Stimulated activated CD4-positive, alpha-beta T cell treated with anti-CD3 and anti-CD28 coated beads, Interleukin-1b, Interleukin-23, amount 100 ng/mL, for 24 hours (primary cell): ENCODE data around the gene CCDC136.

ENCODE experiments used
- DNase-seq, 4 experiments: peaks; one replicate each; pipeline ENCODE4 v3.0.0-alpha.2; 2020; ENCODE audit warnings: low read depth in 4 of 4, low spot score in 1 of 4

CCDC136 gene

DNA sequence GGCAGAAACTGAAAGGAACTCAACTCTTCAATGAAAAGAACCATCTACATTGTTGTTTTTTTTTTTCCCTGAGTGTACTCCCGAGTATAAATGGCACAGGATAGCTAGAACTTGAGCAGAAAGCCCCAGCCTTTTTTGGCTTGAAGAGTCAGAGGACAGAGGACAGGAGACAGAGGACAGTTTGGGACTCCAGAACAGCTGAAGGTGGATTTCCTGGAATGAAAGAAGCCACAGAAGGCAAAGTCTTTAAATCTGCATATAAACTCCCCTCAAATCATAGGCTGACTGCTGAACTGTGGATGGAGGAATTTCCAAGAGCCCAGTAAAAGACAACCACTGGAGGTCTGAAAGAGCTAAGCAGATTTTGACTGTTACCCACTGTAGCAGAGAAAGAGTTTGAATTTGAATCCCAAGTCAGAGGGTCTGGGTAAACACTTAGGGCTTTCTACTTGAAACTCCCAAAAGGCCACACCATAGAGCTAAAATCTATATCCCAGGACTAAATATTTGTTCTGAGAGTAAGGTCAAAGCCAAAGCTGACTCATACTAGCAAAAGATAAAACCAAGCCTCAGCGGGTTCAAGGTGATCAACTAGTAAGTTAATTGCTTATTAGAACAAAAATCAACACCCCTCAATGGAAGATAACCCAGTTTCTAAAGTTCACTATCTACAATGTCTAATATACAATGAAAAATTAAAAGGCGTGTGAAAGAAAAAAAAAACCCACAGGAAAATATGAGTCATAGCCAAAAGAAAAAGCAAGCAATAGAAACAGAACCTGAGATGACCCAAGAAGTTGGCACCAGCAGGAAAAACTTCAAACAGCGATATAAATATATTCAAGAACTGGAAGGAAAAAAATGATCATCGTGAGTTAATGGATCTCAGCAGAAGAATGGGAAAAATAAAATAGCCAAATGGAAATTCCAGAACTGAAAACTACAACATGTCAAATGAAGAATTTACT, 14.3 kb upstream of the CCDC136 start:
- no peak for DNase-seq

DNA sequence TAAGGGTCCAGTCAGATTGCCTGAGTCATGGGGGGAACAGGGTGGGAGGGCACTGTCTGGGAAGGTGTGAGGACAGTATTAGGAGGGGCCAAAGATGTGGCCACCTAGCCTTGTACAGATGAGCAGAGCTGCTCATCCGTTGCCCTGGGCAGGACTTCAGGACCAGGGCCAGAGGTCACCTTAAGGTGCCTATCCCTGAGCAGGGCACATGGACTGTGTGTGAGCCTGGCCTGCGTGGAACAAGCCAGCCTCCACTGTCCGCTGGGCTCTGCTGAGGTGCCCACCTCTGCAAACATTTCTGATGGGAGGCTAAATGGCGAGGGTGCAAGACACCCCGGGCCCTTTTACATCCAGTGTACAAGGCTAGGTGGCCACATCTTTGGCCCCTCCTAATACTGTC, 12.8 kb upstream of the CCDC136 start:
- no peak for DNase-seq

DNA sequence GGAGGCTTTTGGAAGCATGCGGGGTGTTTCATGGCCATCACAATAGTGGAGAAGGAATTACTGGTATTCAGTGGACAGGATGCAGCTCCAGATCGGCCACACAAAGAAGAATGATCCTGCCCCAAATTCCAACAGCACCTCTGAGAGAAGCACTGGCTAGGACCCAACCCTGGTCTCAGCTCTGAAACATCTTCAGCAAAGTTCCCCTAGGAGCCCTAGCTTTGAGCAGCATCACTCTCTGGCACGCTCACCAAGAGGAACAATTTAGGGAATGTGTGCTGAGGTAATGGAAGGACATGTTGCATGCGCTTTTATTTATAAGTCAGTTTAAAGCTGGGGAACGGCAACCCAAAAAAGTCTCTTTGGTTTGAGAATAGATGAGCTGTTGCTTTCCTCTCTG, 10.6 kb upstream of the CCDC136 start:
- DNase-seq = no peak

DNA sequence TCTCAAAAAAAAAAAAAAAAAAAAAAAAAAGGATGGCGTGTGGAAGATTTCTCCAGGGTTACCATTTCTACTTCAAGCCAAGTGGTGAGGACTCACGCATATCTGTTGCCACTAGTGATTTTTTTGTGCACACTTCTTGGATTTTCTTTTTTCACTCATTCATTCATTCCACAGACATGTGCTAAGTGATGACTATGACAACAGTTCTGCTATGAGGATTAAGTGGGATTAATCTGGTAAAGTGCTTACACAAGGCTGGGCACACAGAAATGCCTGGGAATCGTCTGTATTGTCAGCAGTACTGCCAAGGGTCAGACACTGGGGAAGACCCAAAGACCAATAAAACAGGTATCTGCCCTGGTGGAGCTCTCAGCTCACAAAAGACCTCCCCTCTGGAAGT, 9.9 kb upstream of the CCDC136 start:
- no peak for DNase-seq

DNA sequence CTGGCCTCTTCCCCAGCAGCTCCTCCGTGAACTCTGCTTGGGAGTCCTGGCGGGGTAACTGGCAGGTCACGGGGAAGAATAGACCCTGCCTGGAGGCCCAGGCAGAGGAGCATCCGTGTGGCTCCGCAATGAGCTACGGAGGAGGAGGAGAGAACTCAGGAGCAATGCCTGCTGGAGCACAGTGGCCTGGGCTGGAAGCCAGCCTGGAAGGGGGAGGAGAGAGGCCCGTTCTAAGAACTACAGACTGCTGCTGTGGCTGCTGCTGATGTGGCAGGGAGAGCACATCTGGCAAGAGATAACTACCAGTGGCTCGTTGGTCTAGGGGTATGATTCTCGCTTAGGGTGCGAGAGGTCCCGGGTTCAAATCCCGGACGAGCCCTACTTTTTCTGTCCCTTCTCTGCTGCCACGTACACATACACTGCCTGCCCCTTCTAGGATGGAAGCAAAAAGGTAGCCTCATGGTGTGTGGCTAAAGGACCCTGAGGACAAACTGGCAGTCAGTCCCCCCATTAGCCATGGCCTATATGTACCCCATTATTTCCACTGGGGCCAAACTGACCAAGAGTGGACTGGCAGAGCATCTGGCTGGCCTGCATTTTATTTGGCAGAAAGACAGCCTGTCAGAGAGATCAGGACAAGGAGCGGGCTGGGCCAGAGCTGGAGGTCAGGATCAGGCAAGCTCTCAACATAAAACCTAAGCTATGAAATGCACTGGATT, 8.5 kb upstream of the CCDC136 start:
- no peak for DNase-seq

DNA sequence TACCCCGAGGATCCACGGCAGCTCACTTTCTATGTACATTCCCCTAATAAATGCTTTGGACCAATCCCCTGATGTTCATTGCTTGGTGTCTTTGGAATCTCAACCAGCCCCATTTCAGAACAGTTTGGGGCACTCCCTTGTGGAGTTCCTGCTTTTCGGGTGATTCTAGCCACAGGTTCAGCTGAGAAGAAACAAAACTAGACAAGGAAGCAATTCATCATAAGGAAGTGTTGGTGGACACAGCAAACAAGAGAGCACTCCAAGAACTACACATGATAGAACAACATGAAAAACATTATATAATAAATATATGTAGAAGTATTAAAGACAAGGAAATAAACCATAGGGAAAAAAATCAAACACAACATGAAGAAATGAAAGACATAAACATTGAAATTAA, 6.0 kb upstream of the CCDC136 start:
- no peak for DNase-seq

DNA sequence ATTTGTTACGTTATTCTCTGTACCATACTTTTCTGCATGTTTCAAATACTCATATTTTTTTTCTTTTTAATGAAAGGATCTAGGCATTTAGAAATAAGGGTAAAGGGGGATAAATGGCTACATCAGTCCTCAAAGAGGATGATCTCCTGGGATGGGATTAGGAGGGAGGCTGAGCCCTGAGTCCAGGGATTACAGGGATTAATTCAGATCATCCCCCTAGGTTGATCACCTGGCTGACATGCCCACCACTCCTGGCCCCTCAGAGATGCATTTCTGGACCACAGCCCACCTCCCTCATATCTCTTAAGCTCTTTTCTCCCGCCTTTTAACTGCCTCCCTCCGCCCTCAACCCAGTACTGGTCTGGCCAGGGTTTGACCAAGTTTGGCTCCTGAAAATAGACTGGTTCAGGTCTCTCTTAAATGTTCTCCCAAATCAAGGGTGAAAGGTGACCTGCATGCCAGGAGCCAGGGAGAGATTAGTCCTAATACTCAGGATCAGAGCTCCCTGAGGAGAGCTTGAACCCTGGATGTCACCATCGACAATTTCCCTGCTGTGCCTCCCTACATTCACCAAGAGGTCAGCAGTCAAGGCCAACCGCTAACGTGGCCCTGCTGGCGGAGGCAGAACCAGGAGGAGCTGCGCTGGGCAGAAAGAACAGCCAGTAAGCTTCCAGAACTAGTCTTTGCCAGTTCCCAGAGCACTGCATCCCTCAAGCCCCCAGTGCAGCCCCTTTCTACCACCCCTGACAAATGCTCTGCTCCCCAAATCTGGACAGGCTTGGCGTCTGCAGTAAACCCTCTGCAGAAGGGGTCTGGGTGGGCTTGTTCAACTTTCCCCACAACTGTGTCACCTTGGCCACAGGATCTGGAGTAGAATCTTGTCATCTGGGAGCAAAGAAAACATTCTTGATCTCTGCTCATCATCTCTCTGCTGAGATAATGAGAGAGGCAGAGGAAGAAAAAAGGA, 3.0 kb upstream of the CCDC136 start:
- no peak for DNase-seq

DNA sequence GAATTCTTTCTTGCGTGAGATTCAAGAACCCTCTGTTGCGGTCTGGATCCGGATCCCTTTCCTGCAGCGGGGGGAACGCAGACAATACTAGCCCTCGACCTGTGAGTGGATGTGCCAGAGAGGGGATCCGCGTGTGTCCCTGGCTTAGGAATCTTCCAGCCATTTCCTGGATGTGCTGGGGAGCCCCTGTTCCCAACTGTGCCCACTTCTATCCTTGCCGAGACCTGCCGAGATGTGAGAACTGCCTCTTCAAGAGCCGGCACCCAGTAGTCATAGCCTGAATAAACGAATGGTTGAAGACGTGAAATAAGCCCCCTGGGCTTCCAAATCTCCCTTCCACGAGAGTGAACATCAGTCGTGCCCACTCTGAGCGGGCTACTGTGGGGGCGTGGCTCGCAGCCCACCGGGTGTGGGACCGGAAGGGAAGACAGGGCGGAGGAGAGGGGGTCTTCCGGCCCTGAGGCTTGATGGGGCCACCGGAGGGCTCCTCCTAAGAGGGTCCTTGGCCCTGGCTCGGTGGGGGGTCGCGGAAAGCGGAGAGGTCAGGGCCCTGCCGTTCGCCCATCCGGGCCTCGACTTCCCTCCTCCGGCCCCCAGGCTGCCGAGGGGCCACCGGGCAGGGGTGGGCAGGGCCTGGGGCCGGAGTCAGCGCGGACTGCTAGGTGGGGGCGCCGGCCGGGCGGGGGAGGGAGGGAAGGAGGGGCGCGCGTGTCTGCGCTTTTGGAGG, 1.3 kb upstream of the CCDC136 start:
- no peak for DNase-seq

DNA sequence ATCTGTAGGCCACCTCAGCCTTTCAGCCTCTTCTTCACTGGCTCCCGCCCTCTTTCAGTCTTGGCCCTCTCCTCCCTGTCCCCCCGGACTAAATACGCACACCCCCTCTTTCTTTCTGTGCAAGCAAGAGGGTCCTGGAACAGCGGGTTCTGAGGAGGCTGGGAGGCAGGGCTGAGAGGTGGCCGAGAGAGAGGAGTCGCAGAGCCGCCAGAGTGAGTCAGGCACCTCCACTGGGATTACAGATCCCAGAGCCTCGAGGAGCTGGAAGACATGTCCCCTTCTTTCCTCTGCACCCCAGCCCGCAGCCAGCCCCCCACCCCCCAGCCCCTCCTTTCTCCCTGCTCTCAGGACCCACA, 182 bp downstream of the CCDC136 start:
- DNase-seq = no peak

DNA sequence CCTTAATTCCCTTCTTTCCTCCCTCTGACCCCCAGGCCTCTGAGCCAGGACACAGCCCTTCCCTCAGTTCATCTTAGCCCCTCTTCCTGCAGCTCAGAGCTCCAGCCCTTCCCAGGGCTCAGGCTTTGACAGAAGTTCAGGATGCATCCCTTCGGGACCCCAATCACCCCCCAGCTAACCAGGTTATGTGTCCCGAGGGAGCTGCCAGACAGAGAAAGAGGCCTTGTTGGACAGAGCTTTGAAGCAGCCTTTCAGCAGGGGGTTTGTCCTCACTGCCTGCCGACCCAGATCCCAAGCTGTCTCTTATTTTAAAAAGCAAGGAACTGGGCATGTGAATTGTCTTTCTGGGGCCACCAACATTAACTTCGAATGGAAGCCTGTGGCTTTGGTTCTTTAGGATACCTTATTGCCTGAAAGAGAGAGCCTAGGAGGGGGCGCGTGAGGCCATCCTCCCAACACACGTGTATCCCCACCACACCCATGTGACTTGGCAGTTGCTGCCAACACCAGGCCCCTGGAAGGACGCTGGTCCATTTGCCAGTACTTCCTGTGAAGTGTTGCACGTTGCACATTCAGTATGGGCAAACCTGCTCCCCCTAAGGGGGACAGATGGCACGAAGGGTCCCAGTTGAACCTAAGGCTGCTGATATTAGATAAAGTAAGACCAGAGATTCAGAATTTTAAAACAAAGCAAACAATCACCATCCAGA, 858 bp downstream of the CCDC136 start:
- no peak for DNase-seq

DNA sequence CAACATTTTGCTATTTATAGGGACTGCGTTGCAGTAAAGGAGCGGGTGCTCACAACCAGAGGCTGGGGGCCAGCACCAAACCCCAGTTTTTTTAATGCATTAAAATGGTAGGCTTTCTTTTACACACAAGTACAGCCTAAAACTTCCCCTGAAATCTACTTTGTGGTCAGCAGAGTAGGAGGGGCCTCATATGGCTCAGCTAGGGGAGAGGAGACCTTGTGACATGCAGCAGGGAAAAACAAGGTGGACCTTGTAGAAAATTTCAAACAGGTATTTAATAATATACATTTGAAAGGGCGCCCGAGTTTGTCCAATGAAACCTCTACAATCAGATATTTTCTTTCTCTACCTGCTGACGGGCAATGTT, 1.4 kb downstream of the CCDC136 start:
- no peak for DNase-seq

DNA sequence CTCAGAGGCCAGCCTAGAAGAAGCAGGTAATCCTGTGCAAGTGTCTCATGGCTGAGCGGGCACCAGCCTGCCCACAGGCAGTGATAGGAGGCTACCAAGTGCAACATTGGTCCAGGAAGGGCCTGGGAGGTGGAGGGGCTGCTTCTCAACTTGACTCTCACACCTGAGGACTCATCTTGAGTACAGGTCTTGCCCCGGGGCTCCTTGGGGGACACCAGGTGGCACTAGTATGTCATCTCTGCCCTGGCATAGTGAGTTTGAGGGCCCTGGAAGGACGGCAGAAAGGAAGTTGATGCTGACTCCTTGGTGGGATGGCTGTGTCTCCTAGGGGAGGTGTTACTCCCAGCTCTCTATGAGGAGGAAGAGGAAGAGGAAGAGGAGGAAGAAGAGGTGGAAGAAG, 2.3 kb downstream of the CCDC136 start:
- DNase-seq = no peak

DNA sequence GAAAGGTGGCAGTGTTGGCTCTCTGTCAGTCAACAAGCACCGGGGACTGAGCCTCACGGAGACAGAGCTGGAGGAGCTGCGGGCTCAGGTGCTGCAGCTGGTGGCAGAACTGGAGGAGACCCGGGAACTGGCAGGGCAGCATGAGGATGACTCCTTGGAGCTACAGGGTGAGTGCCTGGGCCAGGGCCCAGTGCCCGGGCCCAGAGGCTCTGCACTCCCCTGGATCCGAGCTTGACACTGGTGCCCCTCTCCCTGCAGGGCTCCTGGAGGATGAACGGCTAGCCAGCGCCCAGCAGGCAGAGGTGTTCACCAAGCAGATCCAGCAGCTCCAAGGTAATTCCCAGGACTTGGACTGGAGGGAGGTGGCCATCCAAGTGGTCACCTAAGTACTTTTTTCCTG, 2.7 kb downstream of the CCDC136 start:
- no peak for DNase-seq

DNA sequence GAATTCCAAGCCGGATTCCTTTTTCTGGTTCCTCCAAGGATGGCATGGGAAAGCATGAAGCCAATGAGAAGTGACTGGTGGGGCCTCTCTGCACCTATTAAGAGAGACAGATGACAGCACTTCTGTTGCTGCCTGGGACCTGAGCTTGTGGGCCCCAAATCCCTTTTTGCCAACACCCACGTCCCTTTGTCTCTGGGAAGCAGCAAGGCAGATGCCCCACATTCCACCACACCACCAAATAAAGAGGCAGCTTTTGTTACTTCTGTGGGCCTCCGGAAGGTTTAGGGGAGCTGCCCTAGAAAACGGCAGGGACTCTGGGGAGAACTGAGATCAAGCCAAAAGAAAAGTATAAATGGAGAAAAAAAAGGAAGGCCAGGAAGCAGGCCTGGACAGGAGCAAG, 3.4 kb downstream of the CCDC136 start:
- DNase-seq = no peak

DNA sequence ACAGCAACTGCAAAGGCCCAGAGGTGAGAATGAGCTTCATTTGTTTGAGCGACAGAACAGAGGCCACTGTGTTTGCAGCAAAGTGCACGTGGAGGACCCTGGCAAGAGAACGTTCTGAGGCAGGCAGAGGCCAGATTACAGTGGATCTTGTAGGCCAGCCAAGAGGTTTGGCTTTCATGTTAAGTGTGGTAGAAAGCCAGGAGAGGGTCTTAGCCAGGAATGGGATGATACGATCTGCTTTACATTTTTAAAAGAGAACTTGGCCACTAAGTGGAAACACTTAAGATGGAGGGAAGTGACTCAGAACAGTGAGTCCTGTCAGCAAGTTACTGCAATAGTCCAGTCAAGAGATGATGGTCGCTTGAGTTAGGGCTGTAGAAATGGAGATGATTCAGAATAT, 4.6 kb downstream of the CCDC136 start:
- no peak for DNase-seq

DNA sequence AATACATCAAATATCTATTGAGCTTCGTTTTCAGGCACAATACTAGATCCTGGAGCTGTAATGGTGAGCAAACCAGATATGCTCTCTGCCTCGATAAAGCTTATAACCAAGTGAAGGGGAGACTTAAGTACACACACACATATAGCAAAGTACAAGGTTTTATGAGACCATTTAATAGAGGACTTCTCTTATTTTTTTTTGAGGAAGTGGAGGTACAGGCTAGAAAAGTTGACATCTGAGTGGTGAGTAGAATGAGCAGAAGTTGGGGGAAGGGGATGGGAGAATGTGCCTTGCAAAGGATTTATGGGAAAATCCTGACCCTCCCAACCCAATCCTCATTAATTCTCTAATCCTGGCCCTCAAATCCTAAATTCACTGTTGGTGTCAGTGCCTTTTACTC, 7.7 kb downstream of the CCDC136 start:
- no peak for DNase-seq

DNA sequence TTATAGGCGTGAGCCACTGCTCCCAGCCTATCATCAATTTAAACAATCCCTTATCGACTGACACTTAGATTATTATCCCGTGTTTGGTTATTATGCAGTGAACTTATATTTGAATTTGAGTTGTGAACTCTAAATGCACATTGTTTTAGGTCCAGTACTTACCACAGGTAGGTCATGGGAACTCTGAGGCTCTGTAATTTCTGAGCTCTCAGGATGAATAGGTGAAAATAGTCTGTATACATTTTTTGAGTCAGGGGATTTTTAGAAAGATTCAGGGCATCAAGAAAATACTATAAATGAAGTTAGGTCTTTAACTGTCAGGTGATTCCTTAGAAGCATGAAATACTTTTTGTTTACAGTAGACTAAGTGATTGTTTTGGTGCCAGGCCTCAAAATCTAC, 8.8 kb downstream of the CCDC136 start:
- DNase-seq = no peak

DNA sequence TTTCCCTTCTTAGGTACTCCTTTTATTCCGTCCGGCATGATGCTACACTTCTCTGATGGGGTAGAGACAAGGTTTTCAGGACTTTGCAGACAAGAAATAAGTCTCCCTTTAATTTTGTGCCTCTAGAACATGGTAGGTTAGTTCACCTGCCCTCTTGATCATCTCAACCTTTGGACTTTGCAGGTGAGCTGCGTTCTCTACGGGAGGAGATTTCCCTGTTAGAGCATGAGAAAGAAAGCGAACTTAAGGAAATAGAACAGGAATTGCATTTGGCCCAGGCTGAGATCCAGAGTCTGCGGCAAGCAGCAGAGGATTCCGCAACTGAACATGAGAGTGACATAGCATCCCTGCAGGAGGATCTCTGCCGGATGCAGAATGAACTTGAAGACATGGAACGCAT, 9.2 kb downstream of the CCDC136 start:
- DNase-seq = no peak

DNA sequence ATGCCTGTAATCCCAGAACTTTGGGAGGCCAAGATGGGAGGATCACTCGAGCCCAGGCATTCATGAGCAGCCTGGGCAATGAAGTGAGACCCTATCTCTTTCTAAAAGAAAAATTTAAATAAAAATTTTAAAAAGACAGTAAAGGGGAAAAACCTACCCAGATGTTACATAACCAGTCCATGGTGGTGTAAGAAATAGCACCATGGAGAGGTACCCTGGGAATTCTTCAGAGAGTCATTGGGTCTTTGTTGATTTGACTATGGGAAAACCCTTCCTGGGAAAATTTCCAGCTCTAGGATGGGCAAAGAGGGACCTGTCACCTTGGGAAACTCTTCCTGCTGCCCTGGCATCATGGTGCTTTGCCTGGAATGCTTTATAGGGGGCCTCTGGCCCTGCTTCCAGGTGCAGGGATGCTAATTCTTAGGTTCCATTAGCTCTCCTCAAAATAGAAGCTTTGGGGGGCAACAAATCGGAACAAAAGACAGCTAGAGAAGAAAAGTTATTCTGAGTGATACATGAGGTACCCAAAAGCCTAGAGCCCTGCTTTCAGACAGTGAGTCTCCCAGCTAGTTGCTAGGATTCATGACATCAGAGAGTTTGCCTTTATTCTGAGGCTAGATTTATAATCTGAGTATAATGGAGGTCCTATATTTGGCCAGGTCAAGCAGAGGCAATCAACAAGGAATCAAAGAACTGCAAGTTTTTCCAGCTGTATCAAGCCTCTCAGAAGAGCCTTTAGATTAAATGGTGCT, 10.1 kb downstream of the CCDC136 start:
- no peak for DNase-seq

DNA sequence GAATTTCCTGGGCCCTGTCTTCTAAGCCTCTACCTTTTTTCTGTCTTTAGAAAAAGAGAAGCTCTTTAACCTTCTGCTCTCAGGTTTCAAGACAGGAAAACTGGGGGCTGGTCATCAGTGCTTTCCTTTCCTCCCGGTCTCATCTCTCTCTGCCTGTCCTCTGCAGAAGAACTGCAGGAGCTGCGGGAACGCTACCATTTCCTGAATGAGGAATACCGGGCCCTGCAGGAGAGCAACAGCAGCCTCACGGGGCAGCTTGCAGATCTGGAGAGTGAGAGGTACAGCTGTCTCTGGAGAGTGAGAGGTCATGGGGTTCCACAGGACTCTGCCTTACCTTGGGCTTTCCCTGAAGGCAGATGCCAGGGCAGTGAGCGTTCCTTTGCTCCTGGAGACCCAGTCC, 12.7 kb downstream of the CCDC136 start:
- no peak for DNase-seq
